NOMO-1 (cell line): ENCODE measurements around the gene LAMB4.

ENCODE experiments used
- DNase-seq, 2 experiments: peaks; one replicate each; lab custom pipeline; 2025; ENCODE audit not compliant: unreplicated experiment in 2 of 2; lab: John Stamatoyannopoulos, UW

LAMB4 gene

GRCh38 chr7:107975394-107976013, 154.7 kb downstream of the LAMB4 start:
- no peak for DNase-seq

- no peak for DNase-seq
Observed at GRCh38 chr7:107973861-107974260, 156.3 kb downstream of the LAMB4 start.
